ENCODE measurements around the gene MAD2L1BP.

GRCh38 chr6:43670623-43670986 lies 35.0 kb downstream of the MAD2L1BP start:
- TF ChIP-seq POLR2A (IDR thresholded peaks at IDR 0.05; ENCODE audit: low read length) (no peak), GATA1 (IDR thresholded peaks at IDR 0.05; ENCODE audit: low read depth, low read length) (no peak)

All from erythroblast (primary cell).